HFFc6 (cell line): ENCODE data around the gene HIVEP1. TPM values are rescaled to one million over a fixed set of nuclear protein-coding genes. Genes with fewer than 3 reads are reported as not detected.
A peak's percentile ranks its signal among the peaks of the same experiment; 100 is the strongest.

Source experiments
- DNase-seq: peaks from one replicate; pipeline ENCODE4 v3.0.0-alpha.2; 2018
- H3K27ac Mint-ChIP-seq: 2 replicates; pipeline ENCODE4 v1.8.0; 2020; ENCODE audit warnings: mild to moderate bottlenecking, mixed read lengths
- H3K27me3 Mint-ChIP-seq: 2 replicates; pipeline ENCODE4 v1.8.0; 2021; ENCODE audit warnings: mild to moderate bottlenecking, moderate library complexity, mixed read lengths; ENCODE audit not compliant: insufficient read depth
- H3K36me3 Mint-ChIP-seq: 2 replicates; pipeline ENCODE4 v1.8.0; 2021; ENCODE audit warnings: low read depth, mixed read lengths
- H3K4me1 Mint-ChIP-seq: 2 replicates; pipeline ENCODE4 v1.8.0; 2020; ENCODE audit warnings: low read depth, mixed read lengths
- H3K4me3 Mint-ChIP-seq: 2 replicates; pipeline ENCODE4 v1.8.0; 2020; ENCODE audit warnings: mild to moderate bottlenecking, moderate library complexity, mixed read lengths
- H3K9me3 Mint-ChIP-seq: 2 replicates; pipeline ENCODE4 v1.8.0; 2020; ENCODE audit warnings: mild to moderate bottlenecking, mixed read lengths
- total RNA-seq, 6 experiments: library from RNA; stranded (reverse); fragmentation: NEBNext Ultra II Directional; extraction: Animal tissue kit (Norgen Biotek cat#: 25700); gene quantifications; 2 replicates in 1 of 6; 3 replicates in 5 of 6; pipeline ENCODE4 v1.2.3, GENCODE V29; 2021
- TF ChIP-seq, protein P1 (sequence below): fragments of 200-600 bp; sonication (generic); IDR thresholded peaks from 2 replicates; pipeline ENCODE4 v1.5.0; 2021; ENCODE audit warnings: antibody characterized with exemption, mild to moderate bottlenecking

HIVEP1 gene
- total RNA-seq, 6 experiments from 2014 or later: 10.3 to 19.9 (median 11.8) TPM

DNA sequence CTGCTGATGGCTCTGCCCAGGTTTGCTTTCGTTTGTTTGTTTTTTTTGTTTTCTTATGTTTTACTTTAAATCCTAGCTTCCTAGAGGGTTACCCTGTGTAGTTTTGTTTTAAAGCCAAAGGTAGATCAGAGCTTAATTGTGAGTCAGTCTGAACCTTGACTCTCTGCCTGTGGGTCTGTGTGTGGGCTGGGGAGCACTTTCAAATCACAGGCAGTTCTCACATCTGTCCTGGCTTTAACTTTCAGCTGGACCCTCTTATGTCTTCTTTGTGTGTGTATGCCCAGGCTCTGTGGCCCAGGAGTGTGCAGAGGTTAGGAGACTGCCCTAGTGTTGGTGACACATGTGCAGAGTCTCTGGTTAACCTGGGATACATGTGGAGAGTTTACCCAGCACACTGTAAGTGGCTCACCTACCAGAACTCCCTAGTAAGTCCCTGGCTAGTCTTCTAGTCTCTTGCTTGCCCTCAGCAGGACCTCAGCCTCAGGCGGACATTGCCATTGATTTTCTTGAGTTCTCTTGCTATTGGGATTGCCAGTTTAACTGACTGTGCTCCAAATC, 19.0 kb downstream of the HIVEP1 start:
- H3K4me3 Mint-ChIP-seq: no peak overlapping the region
- H3K27me3 Mint-ChIP-seq: no peaks in the 10 kb centered on the region
- peaks cover 10% of the 10 kb centered on the region; the same call in 1 of the 2 replicates for H3K9me3 Mint-ChIP-seq
- peaks cover 43% of the 10 kb centered on the region for H3K4me1 Mint-ChIP-seq
- H3K36me3 Mint-ChIP-seq: peaks cover 27% of the 10 kb centered on the region
- H3K27ac Mint-ChIP-seq: peak overlapping the region; percentile 1; the same call in 1 of the 2 replicates
- no peak for DNase-seq
- TF ChIP-seq, protein P1, sequence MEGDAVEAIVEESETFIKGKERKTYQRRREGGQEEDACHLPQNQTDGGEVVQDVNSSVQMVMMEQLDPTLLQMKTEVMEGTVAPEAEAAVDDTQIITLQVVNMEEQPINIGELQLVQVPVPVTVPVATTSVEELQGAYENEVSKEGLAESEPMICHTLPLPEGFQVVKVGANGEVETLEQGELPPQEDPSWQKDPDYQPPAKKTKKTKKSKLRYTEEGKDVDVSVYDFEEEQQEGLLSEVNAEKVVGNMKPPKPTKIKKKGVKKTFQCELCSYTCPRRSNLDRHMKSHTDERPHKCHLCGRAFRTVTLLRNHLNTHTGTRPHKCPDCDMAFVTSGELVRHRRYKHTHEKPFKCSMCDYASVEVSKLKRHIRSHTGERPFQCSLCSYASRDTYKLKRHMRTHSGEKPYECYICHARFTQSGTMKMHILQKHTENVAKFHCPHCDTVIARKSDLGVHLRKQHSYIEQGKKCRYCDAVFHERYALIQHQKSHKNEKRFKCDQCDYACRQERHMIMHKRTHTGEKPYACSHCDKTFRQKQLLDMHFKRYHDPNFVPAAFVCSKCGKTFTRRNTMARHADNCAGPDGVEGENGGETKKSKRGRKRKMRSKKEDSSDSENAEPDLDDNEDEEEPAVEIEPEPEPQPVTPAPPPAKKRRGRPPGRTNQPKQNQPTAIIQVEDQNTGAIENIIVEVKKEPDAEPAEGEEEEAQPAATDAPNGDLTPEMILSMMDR: no peak

DNA sequence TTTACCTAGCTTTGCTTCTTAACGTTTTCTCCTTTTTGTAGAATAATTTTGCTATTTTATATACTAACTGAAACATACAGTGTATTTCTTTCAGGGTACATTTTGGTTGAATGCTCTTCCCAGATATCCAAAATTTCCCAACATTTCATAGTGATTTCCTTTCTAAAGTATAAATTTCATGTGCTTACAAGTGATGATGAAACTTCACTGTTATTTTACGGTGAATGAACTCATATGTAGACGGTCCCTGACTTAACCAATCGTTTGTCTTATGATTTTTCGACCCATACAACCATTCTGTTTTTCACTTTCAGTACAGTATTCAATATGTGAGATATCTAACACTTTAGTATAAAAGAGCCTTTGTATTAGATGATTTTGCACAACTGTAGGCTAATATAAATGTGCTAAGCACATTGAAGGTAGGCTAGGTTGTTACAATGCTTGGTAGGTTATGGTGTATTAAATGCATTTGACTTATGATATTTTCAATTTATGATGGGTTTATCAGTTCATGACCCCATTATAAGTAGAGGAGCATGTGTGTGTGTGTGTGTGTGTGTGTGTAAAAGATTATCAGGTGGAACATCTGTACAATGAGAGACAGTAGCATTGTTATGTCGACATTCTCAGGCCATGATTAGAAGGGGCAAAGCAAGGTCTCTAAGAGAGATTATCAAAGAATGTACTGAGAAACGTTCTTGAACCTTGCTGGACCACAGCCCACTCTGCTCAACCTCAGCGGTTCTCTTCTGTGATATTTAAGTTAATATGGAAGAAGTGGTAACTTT, 20.9 kb downstream of the HIVEP1 start:
- Mint-ChIP-seq H3K36me3 (peaks cover 17% of the 10 kb centered on the region), H3K4me3 (no peak overlapping the region), H3K4me1 (peaks cover 39% of the 10 kb centered on the region), H3K27me3 (no peaks in the 10 kb centered on the region; the same call in 1 of the 2 replicates), H3K9me3 (peaks cover 10% of the 10 kb centered on the region; the same call in 1 of the 2 replicates), H3K27ac (no peak overlapping the region)
- DNase-seq: no peak
- TF ChIP-seq, protein P1: no peak

DNA sequence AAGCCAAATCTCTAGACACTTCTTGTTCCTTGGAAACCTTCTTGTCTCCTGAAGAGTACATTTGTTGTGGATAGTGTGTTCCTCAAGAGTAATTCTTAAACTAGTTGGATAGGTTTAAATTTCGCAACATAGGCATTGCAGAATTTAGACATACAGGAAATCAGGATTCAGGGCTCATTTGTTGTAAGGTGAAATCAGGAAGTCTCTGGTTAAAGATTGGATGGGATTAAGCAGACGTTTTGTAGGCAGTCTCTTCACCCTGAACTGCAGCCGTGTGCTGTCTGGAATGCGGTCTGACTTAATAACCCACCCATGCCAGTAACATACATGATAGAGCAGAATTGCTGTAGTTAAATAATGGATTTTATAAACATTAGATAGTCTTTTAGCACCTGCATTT, 21.7 kb downstream of the HIVEP1 start:
- DNase-seq: no peak
- peaks cover 39% of the 10 kb centered on the region for H3K4me1 Mint-ChIP-seq
- H3K36me3 Mint-ChIP-seq: peaks cover 17% of the 10 kb centered on the region
- TF ChIP-seq, protein P1: no peak
- peaks cover 10% of the 10 kb centered on the region; the same call in 1 of the 2 replicates for H3K9me3 Mint-ChIP-seq
- no peak overlapping the region for H3K4me3 Mint-ChIP-seq
- no peak overlapping the region for H3K27ac Mint-ChIP-seq
- H3K27me3 Mint-ChIP-seq: no peaks in the 10 kb centered on the region; the same call in 1 of the 2 replicates

DNA sequence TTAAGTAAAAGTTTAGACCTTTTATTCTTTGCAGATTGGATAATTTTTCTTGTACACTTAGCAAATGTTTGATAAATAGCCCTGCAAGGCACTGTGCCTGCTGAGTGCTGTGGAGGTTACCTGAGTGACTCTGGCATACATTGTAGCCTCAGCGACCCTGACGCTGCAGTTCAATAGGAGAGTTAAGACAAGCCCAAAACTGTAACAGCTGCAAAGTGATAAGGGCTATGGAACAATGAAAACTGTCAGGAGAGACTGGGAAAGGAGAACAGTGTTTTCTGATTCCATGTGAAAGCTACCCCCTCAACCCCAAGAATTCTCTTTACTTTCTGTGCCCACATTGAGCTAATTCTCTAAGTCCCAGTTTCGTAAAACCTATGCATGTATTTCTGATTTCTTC, 22.2 kb downstream of the HIVEP1 start:
- no peak overlapping the region for H3K27ac Mint-ChIP-seq
- no peaks in the 10 kb centered on the region; the same call in 1 of the 2 replicates for H3K27me3 Mint-ChIP-seq
- H3K36me3 Mint-ChIP-seq: peaks cover 15% of the 10 kb centered on the region

DNA sequence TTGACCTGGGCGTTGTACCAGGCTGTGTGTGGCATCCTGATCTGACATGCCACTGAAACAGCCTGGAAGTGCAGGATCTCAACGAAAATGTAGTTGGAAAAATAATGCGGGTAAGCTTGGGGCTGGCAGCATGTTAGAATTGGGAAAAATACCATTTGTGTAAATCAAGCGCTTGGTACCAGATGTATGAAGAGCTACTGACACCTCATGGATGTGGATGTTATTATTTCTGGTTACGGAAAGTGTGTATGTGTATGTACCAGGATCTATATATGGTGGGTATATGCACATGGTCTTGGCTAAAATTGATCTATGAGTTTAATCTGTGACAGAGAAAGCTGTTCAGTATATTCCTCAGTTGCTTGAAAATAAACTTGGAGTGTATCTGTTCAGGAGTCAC, 22.7 kb downstream of the HIVEP1 start:
- H3K4me3 Mint-ChIP-seq: no peak overlapping the region
- DNase-seq: no peak

More for the DNA sequence above, 22.2 kb downstream of the HIVEP1 start:
- no peak overlapping the region for H3K4me3 Mint-ChIP-seq
- no peak for DNase-seq
- peaks cover 39% of the 10 kb centered on the region for H3K4me1 Mint-ChIP-seq
- TF ChIP-seq, protein P1: no peak
- peaks cover 10% of the 10 kb centered on the region; the same call in 1 of the 2 replicates for H3K9me3 Mint-ChIP-seq

More for the DNA sequence above, 22.7 kb downstream of the HIVEP1 start:
- Mint-ChIP-seq H3K27me3 (no peaks in the 10 kb centered on the region; the same call in 1 of the 2 replicates), H3K4me1 (peaks cover 39% of the 10 kb centered on the region), H3K27ac (no peak overlapping the region), H3K36me3 (peaks cover 13% of the 10 kb centered on the region), H3K9me3 (peaks cover 10% of the 10 kb centered on the region; the same call in 1 of the 2 replicates)
- TF ChIP-seq, protein P1: no peak
